HEK293 (cell line): ENCODE results near the gene EVA1C.
"Not testable (repeated sequence)": the region's sequence is repeated elsewhere in the genome, so short reads cannot be mapped to it uniquely, and the experiment has no call there.

ENCODE experiments used
- CTCF ChIA-PET: fragments of 350-600 bp; formaldehyde crosslinking; extraction: SDS; loops from one replicate; lab custom pipeline; 2021; ENCODE audit warnings: antibody characterized with exemption; lab: Yijun Ruan, JAX
- POLR2A ChIA-PET: fragments of 300-600 bp; formaldehyde crosslinking; extraction: SDS; loops from one replicate; lab custom pipeline; 2020; ENCODE audit warnings: antibody characterized with exemption, inconsistent platforms; lab: Yijun Ruan, JAX
- H3K27ac ChIP-seq: fragments of 200-500 bp; sonication (Bioruptor generic); 2 replicates; pipeline ENCODE4 v1.5.1; 2014; ENCODE audit warnings: low read depth, low read length, control low read depth, inconsistent platforms; ENCODE audit errors: extremely low read depth
- H3K36me3 ChIP-seq, 2 experiments: fragments of 200-500 bp in 1 of 2; sonication (Bioruptor generic) in 1 of 2; 1 replicate in 1 of 2; 2 replicates in 1 of 2; pipeline ENCODE4 v1.5.1; 2014 to 2017; ENCODE audit warnings: inconsistent platforms in 2 of 2, low read length in 2 of 2; ENCODE audit not compliant: control insufficient read depth in 2 of 2, insufficient read depth in 1 of 2
- H3K4me1 ChIP-seq: fragments of 200-500 bp; sonication (Bioruptor generic); 2 replicates; pipeline ENCODE4 v1.5.1; 2014; ENCODE audit warnings: mild to moderate bottlenecking, low read length, inconsistent platforms; ENCODE audit not compliant: control insufficient read depth, insufficient read depth
- H3K4me3 ChIP-seq: 2 replicates; pipeline ENCODE4 v1.5.1; 2011; ENCODE audit warnings: low read depth, mild to moderate bottlenecking, control low read depth, low read length, moderate library complexity
- H3K9me3 ChIP-seq: fragments of 200-500 bp; sonication (Bioruptor generic); 2 replicates; pipeline ENCODE4 v1.5.1; 2014; ENCODE audit warnings: low read depth, low read length, inconsistent platforms; ENCODE audit not compliant: control insufficient read depth, insufficient read depth
- EGR2 ChIP-seq: fragments of 450-650 bp; formaldehyde crosslinking; IDR thresholded peaks from 2 replicates; pipeline ENCODE4 v1.5.1; 2016; ENCODE audit warnings: low read depth, missing biosample characterization, missing genetic modification characterization
- PRDM1 ChIP-seq: fragments of 450-650 bp; formaldehyde crosslinking; IDR thresholded peaks from 2 replicates; pipeline ENCODE4; 2016; ENCODE audit warnings: missing biosample characterization, missing genetic modification characterization
- SALL2 ChIP-seq: fragments of 450-650 bp; formaldehyde crosslinking; IDR thresholded peaks from 2 replicates; pipeline ENCODE4 v1.5.0; 2017; ENCODE audit warnings: missing biosample characterization, mild to moderate bottlenecking, missing genetic modification characterization, borderline replicate concordance
- ZBTB48 ChIP-seq: fragments of 450-650 bp; formaldehyde crosslinking; IDR thresholded peaks from 2 replicates; pipeline ENCODE4 v1.5.1; 2016; ENCODE audit warnings: missing biosample characterization, missing genetic modification characterization
- ZBTB7A ChIP-seq: fragments of 450-650 bp; formaldehyde crosslinking; IDR thresholded peaks from 2 replicates; pipeline ENCODE4 v1.5.1; 2016; ENCODE audit warnings: low read depth, missing biosample characterization, missing genetic modification characterization
- ZEB2 ChIP-seq: fragments of 450-650 bp; formaldehyde crosslinking; IDR thresholded peaks from 2 replicates; pipeline ENCODE4 v1.5.1; 2016; ENCODE audit warnings: missing biosample characterization, missing genetic modification characterization
- ZFP37 ChIP-seq: fragments of 450-650 bp; formaldehyde crosslinking; IDR thresholded peaks from 2 replicates; pipeline ENCODE4 v1.5.1; 2016; ENCODE audit warnings: missing biosample characterization, missing genetic modification characterization
- ZNF174 ChIP-seq: fragments of 450-650 bp; formaldehyde crosslinking; IDR thresholded peaks from 2 replicates; pipeline ENCODE4 v1.5.0; 2017; ENCODE audit warnings: missing biosample characterization, mild to moderate bottlenecking, missing genetic modification characterization
- ZNF26 ChIP-seq: fragments of 450-650 bp; formaldehyde crosslinking; IDR thresholded peaks from 2 replicates; pipeline ENCODE4 v1.5.1; 2016; ENCODE audit warnings: missing biosample characterization, missing genetic modification characterization
- ZNF366 ChIP-seq: fragments of 450-650 bp; formaldehyde crosslinking; conservative IDR thresholded peaks from 2 replicates; pipeline ENCODE4 v1.5.1; 2016; ENCODE audit warnings: missing biosample characterization, missing genetic modification characterization
- ZNF37A ChIP-seq: fragments of 450-650 bp; IDR thresholded peaks from 2 replicates; pipeline ENCODE4 v1.5.1; 2018; ENCODE audit warnings: missing biosample characterization, missing genetic modification characterization
- ZNF510 ChIP-seq: fragments of 450-650 bp; formaldehyde crosslinking; IDR thresholded peaks from 2 replicates; pipeline ENCODE4 v1.5.1; 2018; ENCODE audit warnings: mild to moderate bottlenecking, missing genetic modification characterization, missing biosample characterization; ENCODE audit not compliant: insufficient replicate concordance
- ZNF544 ChIP-seq: fragments of 450-650 bp; formaldehyde crosslinking; IDR thresholded peaks from 2 replicates; pipeline ENCODE4 v1.5.0; 2017; ENCODE audit warnings: missing biosample characterization, missing genetic modification characterization
- ZNF626 ChIP-seq: fragments of 450-650 bp; sonication (Bioruptor Pico); formaldehyde crosslinking; IDR thresholded peaks from 2 replicates; pipeline ENCODE4 v1.5.1; 2018; ENCODE audit warnings: missing biosample characterization, missing genetic modification characterization, inconsistent platforms
- ZNF791 ChIP-seq: fragments of 450-650 bp; formaldehyde crosslinking; IDR thresholded peaks from 2 replicates; pipeline ENCODE4 v1.5.1; 2016; ENCODE audit warnings: missing biosample characterization, missing genetic modification characterization
- ZSCAN30 ChIP-seq: fragments of 450-650 bp; IDR thresholded peaks from 2 replicates; pipeline ENCODE4 v1.5.1; 2018; ENCODE audit warnings: missing biosample characterization, mild to moderate bottlenecking, missing genetic modification characterization, moderate library complexity

The EVA1C gene

GRCh38 chr21:32448803-32449594 is 36.5 kb downstream of the EVA1C start:
- Histone ChIP-seq H3K27ac (no peak overlapping the region), H3K9me3 (no peaks in the 10 kb centered on the region), H3K4me1 (no peaks in the 10 kb centered on the region), H3K36me3 (no peaks in the 10 kb centered on the region), H3K4me3 (no peak overlapping the region)
- CTCF ChIA-PET = no interaction called here
- no peak for TF ChIP-seq ZNF510 (tag by site-specific recombination)
- peak; percentile 75 for TF ChIP-seq PRDM1
- TF ChIP-seq ZNF366 = peak; percentile 83
- POLR2A ChIA-PET = no interaction called here

DNA sequence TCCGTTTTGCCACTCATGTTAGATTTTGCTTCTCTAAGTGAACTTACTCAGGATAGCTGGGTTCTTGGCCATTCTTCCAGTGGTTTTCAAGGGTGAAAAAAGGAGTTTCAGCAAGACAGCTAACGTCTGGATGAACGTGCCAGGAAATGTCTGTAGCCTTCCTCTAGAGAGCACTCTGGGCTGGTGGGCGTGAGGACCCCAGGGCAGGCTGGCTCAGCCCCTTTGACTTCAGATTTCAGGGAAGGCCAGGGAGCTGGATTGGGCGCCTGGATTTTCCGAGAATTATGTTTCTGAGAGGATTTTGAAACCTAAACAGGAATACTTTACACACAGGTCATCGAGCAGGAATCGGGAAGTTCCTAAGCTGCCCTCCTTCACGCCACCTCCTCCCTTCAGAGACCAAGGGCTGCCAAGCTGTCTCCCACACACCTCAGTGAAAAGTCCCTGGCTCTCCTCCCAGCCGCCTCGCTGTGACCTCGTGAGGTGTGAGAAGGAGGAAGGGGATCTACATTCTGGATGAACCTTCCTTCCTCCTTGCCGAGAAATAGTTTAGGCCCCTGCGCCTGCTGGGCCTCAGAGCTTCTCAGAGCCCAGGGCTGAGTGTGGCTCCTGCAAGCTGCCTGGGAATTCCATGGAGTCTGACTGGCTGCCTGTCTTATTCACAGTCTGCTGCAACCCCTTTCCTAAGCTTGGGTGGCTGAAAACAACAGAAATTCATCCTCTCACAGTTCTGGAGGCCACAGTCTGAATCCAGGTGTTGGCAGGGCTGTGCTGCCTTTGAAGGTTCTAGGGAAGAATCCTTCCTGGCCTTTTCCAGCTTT is 38.6 kb downstream of the EVA1C start:
- CTCF ChIA-PET = interaction anchor here (1.4 kb wide), 1 partner anchor 151 kb away, joined by 5 read pairs; no protein-coding TSS in a partner anchor
- H3K4me1 ChIP-seq, H3K36me3 ChIP-seq, H3K27ac ChIP-seq, H3K4me3 ChIP-seq, POLR2A ChIA-PET, H3K9me3 ChIP-seq: not testable (repeated sequence)

DNA sequence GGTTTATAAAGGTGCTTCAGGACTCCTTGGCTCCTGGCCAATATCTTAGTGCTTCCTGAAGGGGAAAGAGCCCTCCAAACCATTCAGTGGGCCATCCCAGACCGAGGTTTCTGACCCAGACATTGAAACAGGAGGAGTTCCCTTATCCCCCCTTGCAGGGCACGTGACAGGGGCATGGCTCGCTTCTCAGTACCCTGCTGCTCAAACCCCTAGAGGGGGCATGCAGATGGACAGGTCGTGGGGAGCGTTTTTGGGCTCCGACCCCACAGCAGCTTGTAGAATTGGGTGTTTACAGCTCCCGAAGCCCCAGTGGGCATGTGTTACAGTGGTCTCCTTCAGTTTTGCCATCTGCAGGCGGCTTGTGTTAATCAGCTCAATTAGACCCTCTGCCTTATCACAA is 39.7 kb downstream of the EVA1C start:
- H3K27ac ChIP-seq, POLR2A ChIA-PET, CTCF ChIA-PET: not testable (repeated sequence)

GRCh38 chr21:32452641-32453040 is 40.1 kb downstream of the EVA1C start:
- TF ChIP-seq EGR2 (tag by site-specific recombination) (no peak), ZNF626 (tag by site-specific recombination) (no peak), ZSCAN30 (tag by site-specific recombination) (no peak), ZNF37A (no peak), ZNF26 (tag by site-specific recombination) (no peak), ZFP37 (tag by site-specific recombination) (no peak), ZNF791 (tag by site-specific recombination) (no peak), ZNF544 (tag by site-specific recombination) (no peak), ZBTB48 (tag by site-specific recombination) (no peak), ZNF174 (tag by site-specific recombination) (no peak), ZEB2 (no peak), SALL2 (no peak), ZBTB7A (tag by site-specific recombination) (no peak)
- Histone ChIP-seq H3K4me1 (peaks cover 4% of the 10 kb centered on the region), H3K9me3 (no peaks in the 10 kb centered on the region), H3K36me3 (no peaks in the 10 kb centered on the region), H3K27ac (no peak overlapping the region), H3K4me3 (no peak overlapping the region)
- CTCF ChIA-PET = no interaction called here
- POLR2A ChIA-PET = no interaction called here

More for the DNA sequence above, 39.7 kb downstream of the EVA1C start:
- H3K4me3 ChIP-seq, H3K9me3 ChIP-seq, H3K36me3 ChIP-seq, H3K4me1 ChIP-seq: not testable (repeated sequence)
